ENCODE measurements around the gene RERG. TPM values are rescaled to one million over a fixed set of nuclear protein-coding genes. Genes with fewer than 3 reads are reported as not detected.
"Not testable (repeated sequence)": the region's sequence is repeated elsewhere in the genome, so short reads cannot be mapped to it uniquely, and the experiment has no call there.

Gene RERG
- total RNA-seq, 1 donor from 2014 or later: 1.2 TPM

DNA sequence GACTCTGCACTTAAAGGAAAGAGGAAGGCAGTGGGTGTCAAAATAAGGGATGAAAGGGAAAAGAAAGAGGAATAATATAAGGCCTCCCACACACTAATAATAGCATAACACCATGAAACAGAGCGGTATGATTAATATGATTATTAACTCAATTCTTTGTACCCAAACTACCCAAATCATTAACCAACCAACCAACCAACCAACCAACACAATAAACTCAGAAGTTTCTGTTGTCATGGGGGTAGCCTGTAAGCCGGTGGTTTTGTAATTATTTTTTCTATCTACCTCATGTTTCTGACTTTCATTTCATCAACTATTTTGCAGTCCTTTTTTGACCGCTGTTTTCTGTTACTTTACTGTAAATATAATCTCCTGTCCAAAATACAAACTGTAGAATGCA lies 105.8 kb downstream of the RERG start:
- DNase-seq (ENCODE audit: low read depth): no peak
- no peaks in the 10 kb centered on the region for H3K36me3 ChIP-seq (ENCODE audit: control insufficient read depth, insufficient read depth, low read length)
- TF ChIP-seq, protein P1, sequence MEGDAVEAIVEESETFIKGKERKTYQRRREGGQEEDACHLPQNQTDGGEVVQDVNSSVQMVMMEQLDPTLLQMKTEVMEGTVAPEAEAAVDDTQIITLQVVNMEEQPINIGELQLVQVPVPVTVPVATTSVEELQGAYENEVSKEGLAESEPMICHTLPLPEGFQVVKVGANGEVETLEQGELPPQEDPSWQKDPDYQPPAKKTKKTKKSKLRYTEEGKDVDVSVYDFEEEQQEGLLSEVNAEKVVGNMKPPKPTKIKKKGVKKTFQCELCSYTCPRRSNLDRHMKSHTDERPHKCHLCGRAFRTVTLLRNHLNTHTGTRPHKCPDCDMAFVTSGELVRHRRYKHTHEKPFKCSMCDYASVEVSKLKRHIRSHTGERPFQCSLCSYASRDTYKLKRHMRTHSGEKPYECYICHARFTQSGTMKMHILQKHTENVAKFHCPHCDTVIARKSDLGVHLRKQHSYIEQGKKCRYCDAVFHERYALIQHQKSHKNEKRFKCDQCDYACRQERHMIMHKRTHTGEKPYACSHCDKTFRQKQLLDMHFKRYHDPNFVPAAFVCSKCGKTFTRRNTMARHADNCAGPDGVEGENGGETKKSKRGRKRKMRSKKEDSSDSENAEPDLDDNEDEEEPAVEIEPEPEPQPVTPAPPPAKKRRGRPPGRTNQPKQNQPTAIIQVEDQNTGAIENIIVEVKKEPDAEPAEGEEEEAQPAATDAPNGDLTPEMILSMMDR (IDR thresholded peaks at IDR 0.05; ENCODE audit: insufficient read depth, low read length, poor library complexity, severe bottlenecking): no peak
- no peak overlapping the region for H3K4me3 ChIP-seq (ENCODE audit: low read depth, low read length)
- H3K27me3 ChIP-seq (ENCODE audit: control insufficient read depth, insufficient read depth, low read length): no peaks in the 10 kb centered on the region

DNA sequence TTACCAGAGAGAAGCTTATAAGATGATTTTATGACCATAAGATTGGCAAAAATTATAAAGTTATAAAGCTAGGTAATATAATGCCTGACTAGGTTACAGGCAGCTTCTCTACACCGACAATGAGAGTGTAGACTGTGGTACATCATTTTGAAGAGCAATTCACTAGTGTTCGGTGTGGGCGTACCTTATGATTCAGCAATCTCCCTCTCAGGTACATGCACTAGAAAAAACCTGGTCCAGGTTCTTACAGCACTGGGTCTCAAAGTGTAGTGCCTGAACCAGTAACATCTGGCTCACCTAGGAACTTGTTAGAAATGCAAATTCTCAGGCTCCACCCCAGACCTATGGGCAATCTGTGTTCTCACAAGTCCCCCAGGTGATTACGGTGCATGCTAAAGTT lies 106.7 kb downstream of the RERG start:
- Histone ChIP-seq H3K4me3 (ENCODE audit: low read depth, low read length) (no peak overlapping the region), H3K36me3 (ENCODE audit: control insufficient read depth, insufficient read depth, low read length) (no peaks in the 10 kb centered on the region), H3K27me3 (ENCODE audit: control insufficient read depth, insufficient read depth, low read length) (no peaks in the 10 kb centered on the region)
- DNase-seq (ENCODE audit: low read depth): no peak
- TF ChIP-seq, protein P1 (IDR thresholded peaks at IDR 0.05; ENCODE audit: insufficient read depth, low read length, poor library complexity, severe bottlenecking): no peak

DNA sequence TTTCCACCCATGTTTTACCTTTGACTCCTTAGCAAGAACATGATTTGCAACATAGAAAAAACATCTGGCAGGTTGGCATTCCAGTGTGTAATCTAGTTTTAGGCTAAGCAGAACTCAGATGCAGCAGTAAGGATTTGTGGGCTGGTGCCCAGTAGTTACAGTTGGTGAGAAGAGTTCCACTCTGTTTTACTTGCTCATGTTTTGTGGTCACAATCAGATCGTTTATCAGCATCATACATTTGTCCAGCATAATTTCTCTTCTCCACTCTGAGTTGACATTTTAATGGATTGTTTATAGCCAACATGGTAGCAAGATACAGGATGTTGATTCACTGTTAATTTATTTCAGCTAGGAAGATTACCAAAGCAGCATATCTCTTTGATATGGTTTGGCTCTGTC lies 128.4 kb downstream of the RERG start:
- Histone ChIP-seq H3K27me3 (ENCODE audit: control insufficient read depth, insufficient read depth, low read length) (no peaks in the 10 kb centered on the region), H3K36me3 (ENCODE audit: control insufficient read depth, insufficient read depth, low read length) (no peaks in the 10 kb centered on the region), H3K4me3 (ENCODE audit: low read depth, low read length) (no peak overlapping the region)
- TF ChIP-seq, protein P1 (IDR thresholded peaks at IDR 0.05; ENCODE audit: insufficient read depth, low read length, poor library complexity, severe bottlenecking): no peak
- DNase-seq (ENCODE audit: low read depth): no peak

DNA sequence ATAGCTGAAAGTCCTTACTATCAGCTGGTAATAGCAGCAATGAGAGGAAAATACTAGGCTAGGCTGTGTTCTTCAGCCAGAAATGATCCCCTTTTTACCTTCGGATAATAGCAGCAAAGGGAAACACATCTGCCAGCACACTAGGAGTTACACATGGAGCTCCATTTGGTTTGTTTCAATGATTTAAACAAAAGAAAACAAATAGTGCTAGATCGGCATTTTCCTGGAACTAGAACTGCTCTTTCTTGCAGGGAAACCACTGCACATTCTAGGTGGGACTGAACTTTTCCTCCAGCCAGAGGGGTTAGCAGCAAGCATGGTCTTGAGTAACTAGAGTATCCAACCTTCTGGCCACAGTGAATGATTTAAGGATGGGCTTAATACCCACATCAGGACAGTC lies 130.8 kb downstream of the RERG start:
- H3K36me3 ChIP-seq (ENCODE audit: control insufficient read depth, insufficient read depth, low read length): no peaks in the 10 kb centered on the region
- H3K4me3 ChIP-seq (ENCODE audit: low read depth, low read length): no peak overlapping the region
- TF ChIP-seq, protein P1 (IDR thresholded peaks at IDR 0.05; ENCODE audit: insufficient read depth, low read length, poor library complexity, severe bottlenecking): no peak
- H3K27me3 ChIP-seq (ENCODE audit: control insufficient read depth, insufficient read depth, low read length): no peaks in the 10 kb centered on the region
- DNase-seq (ENCODE audit: low read depth): no peak

DNA sequence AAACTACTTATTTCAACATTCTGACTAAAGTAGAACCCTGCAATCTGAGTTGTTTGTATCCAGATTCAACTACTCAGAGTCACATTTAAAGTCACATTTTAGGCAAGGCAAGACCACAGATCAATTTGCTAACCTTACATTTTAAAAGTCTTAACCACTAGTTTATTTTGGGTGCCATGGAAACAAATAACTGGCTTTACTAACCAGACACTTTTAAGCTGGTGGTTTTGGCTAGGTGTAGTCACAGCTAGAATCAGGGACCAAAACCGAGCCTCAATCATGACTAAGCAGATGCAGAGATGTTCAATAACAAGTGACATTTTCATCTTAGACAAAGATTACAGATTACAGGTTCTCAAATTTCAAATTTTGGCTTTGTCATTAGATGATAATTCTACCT lies 133.1 kb downstream of the RERG start:
- no peak for DNase-seq (ENCODE audit: low read depth)
- TF ChIP-seq, protein P1 (IDR thresholded peaks at IDR 0.05; ENCODE audit: insufficient read depth, low read length, poor library complexity, severe bottlenecking): no peak
- Histone ChIP-seq H3K27me3 (ENCODE audit: control insufficient read depth, insufficient read depth, low read length) (no peaks in the 10 kb centered on the region), H3K4me3 (ENCODE audit: low read depth, low read length) (no peak overlapping the region), H3K36me3 (ENCODE audit: control insufficient read depth, insufficient read depth, low read length) (no peaks in the 10 kb centered on the region)

DNA sequence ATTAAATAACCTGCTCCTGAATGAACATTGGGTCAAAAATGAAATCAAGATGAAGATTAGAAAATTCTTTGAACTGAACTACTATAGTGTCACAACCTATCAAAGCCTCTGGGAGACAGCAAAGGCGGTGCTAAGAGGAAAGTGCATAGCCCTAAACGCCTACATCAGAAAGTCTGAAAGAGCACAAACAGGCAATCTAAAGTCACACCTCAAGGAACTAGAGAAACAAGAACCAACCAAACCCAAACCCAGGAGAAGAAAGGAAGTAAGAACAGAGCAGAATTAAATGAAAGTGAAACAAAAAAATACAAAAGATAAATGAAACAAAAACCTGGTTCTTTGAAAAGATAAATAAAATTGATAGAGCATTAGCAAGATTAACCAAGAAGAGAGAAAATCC lies 143.5 kb downstream of the RERG start:
- H3K4me3 ChIP-seq (ENCODE audit: low read depth, low read length): not testable (repeated sequence)

More for the DNA sequence above, 143.5 kb downstream of the RERG start:
- H3K36me3 ChIP-seq (ENCODE audit: control insufficient read depth, insufficient read depth, low read length); DNase-seq (ENCODE audit: low read depth); H3K27me3 ChIP-seq (ENCODE audit: control insufficient read depth, insufficient read depth, low read length): not testable (repeated sequence)

All from kidney epithelial cell (primary cell).